HEK293 (cell line): Measurements from ENCODE around the gene BMERB1.

Source experiments
- CTCF ChIA-PET: fragments of 350-600 bp; formaldehyde crosslinking; extraction: SDS; loops from one replicate; lab custom pipeline; 2021; ENCODE audit warnings: antibody characterized with exemption; lab: Yijun Ruan, JAX
- POLR2A ChIA-PET: fragments of 300-600 bp; formaldehyde crosslinking; extraction: SDS; loops from one replicate; lab custom pipeline; 2020; ENCODE audit warnings: antibody characterized with exemption, inconsistent platforms; lab: Yijun Ruan, JAX
- H3K27ac ChIP-seq: fragments of 200-500 bp; sonication (Bioruptor generic); 2 replicates; pipeline ENCODE4 v1.5.1; 2014; ENCODE audit warnings: low read depth, low read length, control low read depth, inconsistent platforms; ENCODE audit errors: extremely low read depth
- H3K36me3 ChIP-seq, 2 experiments: fragments of 200-500 bp in 1 of 2; sonication (Bioruptor generic) in 1 of 2; 1 replicate in 1 of 2; 2 replicates in 1 of 2; pipeline ENCODE4 v1.5.1; 2014 to 2017; ENCODE audit warnings: inconsistent platforms in 2 of 2, low read length in 2 of 2; ENCODE audit not compliant: control insufficient read depth in 2 of 2, insufficient read depth in 1 of 2
- H3K4me1 ChIP-seq: fragments of 200-500 bp; sonication (Bioruptor generic); 2 replicates; pipeline ENCODE4 v1.5.1; 2014; ENCODE audit warnings: mild to moderate bottlenecking, low read length, inconsistent platforms; ENCODE audit not compliant: control insufficient read depth, insufficient read depth
- H3K4me3 ChIP-seq: 2 replicates; pipeline ENCODE4 v1.5.1; 2011; ENCODE audit warnings: low read depth, mild to moderate bottlenecking, control low read depth, low read length, moderate library complexity
- H3K9me3 ChIP-seq: fragments of 200-500 bp; sonication (Bioruptor generic); 2 replicates; pipeline ENCODE4 v1.5.1; 2014; ENCODE audit warnings: low read depth, low read length, inconsistent platforms; ENCODE audit not compliant: control insufficient read depth, insufficient read depth
- HIC1 ChIP-seq: fragments of 450-650 bp; formaldehyde crosslinking; IDR thresholded peaks from 2 replicates; pipeline ENCODE4 v1.5.1; 2016; ENCODE audit warnings: missing biosample characterization, missing genetic modification characterization
- PRDM1 ChIP-seq: fragments of 450-650 bp; formaldehyde crosslinking; IDR thresholded peaks from 2 replicates; pipeline ENCODE4; 2016; ENCODE audit warnings: missing biosample characterization, missing genetic modification characterization
- SP2 ChIP-seq: fragments of 450-650 bp; formaldehyde crosslinking; IDR thresholded peaks from 2 replicates; pipeline ENCODE4 v1.5.1; 2016; ENCODE audit warnings: missing biosample characterization, missing genetic modification characterization
- SP3 ChIP-seq: fragments of 450-650 bp; formaldehyde crosslinking; IDR thresholded peaks from 2 replicates; pipeline ENCODE4 v1.5.1; 2016; ENCODE audit warnings: missing biosample characterization, missing genetic modification characterization
- ZBTB21 ChIP-seq: fragments of 450-650 bp; formaldehyde crosslinking; IDR thresholded peaks from 2 replicates; pipeline ENCODE4 v1.5.1; 2017; ENCODE audit warnings: missing biosample characterization, missing genetic modification characterization
- ZFHX2 ChIP-seq: fragments of 450-650 bp; formaldehyde crosslinking; conservative IDR thresholded peaks from 2 replicates; pipeline ENCODE4 v1.5.1; 2016; ENCODE audit warnings: missing biosample characterization, missing genetic modification characterization
- ZNF112 ChIP-seq: fragments of 450-650 bp; formaldehyde crosslinking; IDR thresholded peaks from 2 replicates; pipeline ENCODE4 v1.5.0; 2017; ENCODE audit warnings: missing biosample characterization, missing genetic modification characterization
- ZNF132 ChIP-seq: fragments of 450-650 bp; formaldehyde crosslinking; IDR thresholded peaks from 2 replicates; pipeline ENCODE4 v1.5.1; 2017; ENCODE audit warnings: missing biosample characterization, missing genetic modification characterization, borderline replicate concordance
- ZNF146 ChIP-seq: fragments of 450-650 bp; formaldehyde crosslinking; IDR thresholded peaks from 2 replicates; pipeline ENCODE4 v1.5.1; 2016; ENCODE audit warnings: missing biosample characterization, missing genetic modification characterization
- ZNF214 ChIP-seq: fragments of 450-650 bp; formaldehyde crosslinking; IDR thresholded peaks from 2 replicates; pipeline ENCODE4 v1.5.1; 2017; ENCODE audit warnings: missing biosample characterization, mild to moderate bottlenecking, missing genetic modification characterization, borderline replicate concordance
- ZNF248 ChIP-seq: fragments of 450-650 bp; formaldehyde crosslinking; IDR thresholded peaks from 2 replicates; pipeline ENCODE4 v1.5.1; 2017; ENCODE audit warnings: missing biosample characterization, missing genetic modification characterization
- ZNF398 ChIP-seq: fragments of 450-650 bp; formaldehyde crosslinking; IDR thresholded peaks from 2 replicates; pipeline ENCODE4 v1.5.1; 2017; ENCODE audit warnings: missing biosample characterization, missing genetic modification characterization
- ZNF416 ChIP-seq: fragments of 450-650 bp; formaldehyde crosslinking; IDR thresholded peaks from 2 replicates; pipeline ENCODE4 v1.5.1; 2016; ENCODE audit warnings: missing biosample characterization, missing genetic modification characterization
- ZNF555 ChIP-seq: fragments of 450-650 bp; formaldehyde crosslinking; conservative IDR thresholded peaks from 2 replicates; pipeline ENCODE4 v1.5.1; 2017; ENCODE audit warnings: missing biosample characterization, mild to moderate bottlenecking, missing genetic modification characterization, inconsistent platforms
- ZNF558 ChIP-seq: fragments of 450-650 bp; formaldehyde crosslinking; IDR thresholded peaks from 2 replicates; pipeline ENCODE4 v1.5.1; 2016; ENCODE audit warnings: missing biosample characterization, missing genetic modification characterization
- ZNF560 ChIP-seq: fragments of 450-650 bp; formaldehyde crosslinking; IDR thresholded peaks from 2 replicates; pipeline ENCODE4 v1.5.1; 2017; ENCODE audit warnings: missing biosample characterization, missing genetic modification characterization, borderline replicate concordance
- ZNF621 ChIP-seq: fragments of 450-650 bp; formaldehyde crosslinking; IDR thresholded peaks from 2 replicates; pipeline ENCODE4 v1.5.1; 2017; ENCODE audit warnings: missing biosample characterization, missing genetic modification characterization
- ZNF623 ChIP-seq: fragments of 450-650 bp; formaldehyde crosslinking; IDR thresholded peaks from 2 replicates; pipeline ENCODE4 v1.5.1; 2016; ENCODE audit warnings: missing biosample characterization, missing genetic modification characterization
- ZNF624 ChIP-seq: fragments of 450-650 bp; formaldehyde crosslinking; IDR thresholded peaks from 2 replicates; pipeline ENCODE4 v1.5.1; 2017; ENCODE audit warnings: missing biosample characterization, missing genetic modification characterization
- ZNF629 ChIP-seq: fragments of 450-650 bp; formaldehyde crosslinking; IDR thresholded peaks from 2 replicates; pipeline ENCODE4 v1.5.1; 2017; ENCODE audit warnings: missing biosample characterization, missing genetic modification characterization
- ZNF707 ChIP-seq: fragments of 450-650 bp; formaldehyde crosslinking; IDR thresholded peaks from 2 replicates; pipeline ENCODE4 v1.5.1; 2016; ENCODE audit warnings: missing biosample characterization, missing genetic modification characterization
- ZNF76 ChIP-seq: fragments of 450-650 bp; formaldehyde crosslinking; IDR thresholded peaks from 2 replicates; pipeline ENCODE4; 2016; ENCODE audit warnings: low read depth, missing biosample characterization, missing genetic modification characterization, borderline replicate concordance
- ZSCAN23 ChIP-seq: fragments of 450-650 bp; formaldehyde crosslinking; IDR thresholded peaks from 2 replicates; pipeline ENCODE4 v1.5.1; 2016; ENCODE audit warnings: missing biosample characterization, missing genetic modification characterization

Gene BMERB1

GRCh38 chr16:15450624-15451023, 16.2 kb downstream of the BMERB1 start:
- POLR2A ChIA-PET, result interaction anchor here (0.6 to 1.2 kb wide), 2 partner anchors 98 to 192 kb away, joined by 3 to 6 read pairs; partner anchors contain the start of gene MARF1
- Histone ChIP-seq H3K4me3 (no peak overlapping the region), H3K36me3 (no peaks in the 10 kb centered on the region), H3K27ac (no peak overlapping the region), H3K9me3 (no peaks in the 10 kb centered on the region), H3K4me1 (no peaks in the 10 kb centered on the region)
- TF ChIP-seq ZNF214 (tag by site-specific recombination), result no peak
- no peak for TF ChIP-seq ZNF621
- CTCF ChIA-PET, result no interaction called here

- ChIA-PET CTCF (no interaction called here), POLR2A (interaction anchor here (0.6 to 1.2 kb wide), 2 partner anchors 98 to 192 kb away, joined by 3 to 6 read pairs; partner anchors contain the start of gene MARF1)
- Histone ChIP-seq H3K27ac (no peak overlapping the region), H3K4me3 (no peak overlapping the region)
- TF ChIP-seq ZNF398 (no peak), ZNF707 (tag by site-specific recombination) (no peak), ZNF629 (tag by site-specific recombination) (no peak), ZFHX2 (tag by site-specific recombination) (no peak), ZBTB21 (no peak), ZNF558 (no peak), ZSCAN23 (tag by site-specific recombination) (no peak), ZNF132 (no peak), SP3 (tag by site-specific recombination) (no peak), ZNF560 (no peak)
- TF ChIP-seq, all 188 proteins: peak for 0
- no peaks in the 10 kb centered on the region for H3K36me3 ChIP-seq
- no peaks in the 10 kb centered on the region for H3K4me1 ChIP-seq
- no peaks in the 10 kb centered on the region for H3K9me3 ChIP-seq
Measured at GRCh38 chr16:15451098-15451731, 16.8 kb downstream of the BMERB1 start.

- no peak overlapping the region for H3K4me3 ChIP-seq
- no peak for TF ChIP-seq ZNF248 (tag by site-specific recombination)
- no peak for TF ChIP-seq ZNF398
- no peak for TF ChIP-seq ZNF146
- no peak for TF ChIP-seq ZNF112
- no peak for TF ChIP-seq ZNF623
- no peak for TF ChIP-seq ZNF624 (tag by site-specific recombination)
- no peak for TF ChIP-seq ZSCAN23 (tag by site-specific recombination)
- TF ChIP-seq ZNF76 (tag by site-specific recombination), result no peak
- no peak for TF ChIP-seq ZNF555 (tag by site-specific recombination)
- no peak for TF ChIP-seq HIC1 (tag by site-specific recombination)
- no peak for TF ChIP-seq SP2 (tag by site-specific recombination)
- TF ChIP-seq PRDM1 (tag by site-specific recombination), result no peak
- no peak for TF ChIP-seq ZNF416
- H3K4me1 ChIP-seq, result no peaks in the 10 kb centered on the region
- POLR2A ChIA-PET, result no interaction called here
- H3K36me3 ChIP-seq, result no peaks in the 10 kb centered on the region
- H3K9me3 ChIP-seq, result no peaks in the 10 kb centered on the region
- no peak overlapping the region for H3K27ac ChIP-seq
- CTCF ChIA-PET, result no interaction called here
Measured at GRCh38 chr16:15452246-15452855, 18.0 kb downstream of the BMERB1 start.
